Effector memory CD8-positive, alpha-beta T cell (primary cell): ENCODE data around the gene BMERB1.

Source experiments
- ATAC-seq: fragments of 150-1000 bp; cut with Tn5 transposase; replicated peaks from 2 replicates; pipeline ENCODE4 v1.10.0; 2021; ENCODE audit warnings: mild to moderate bottlenecking, moderate library complexity
- DNase-seq, 3 experiments: peaks; one replicate each; pipeline ENCODE4 v3.0.0; 2021
- H3K27ac Mint-ChIP-seq, 2 donors: one replicate each; pipeline ENCODE4 v1.8.0; 2022; ENCODE audit warnings: mild to moderate bottlenecking in 2 of 2, mixed read lengths in 2 of 2, moderate library complexity in 2 of 2
- H3K27me3 Mint-ChIP-seq, 2 donors: one replicate each; pipeline ENCODE4 v1.8.0; 2022; ENCODE audit warnings: mixed read lengths in 2 of 2
- H3K36me3 Mint-ChIP-seq: one replicate; pipeline ENCODE4 v1.8.0; 2022; ENCODE audit warnings: mild to moderate bottlenecking, moderate library complexity, mixed read lengths; ENCODE audit not compliant: insufficient read depth
- H3K4me1 Mint-ChIP-seq, 2 donors: one replicate each; pipeline ENCODE4 v1.8.0; 2022; ENCODE audit warnings: low read depth in 2 of 2, mixed read lengths in 2 of 2
- H3K4me3 Mint-ChIP-seq, 2 donors: one replicate each; pipeline ENCODE4 v1.8.0; 2022; ENCODE audit warnings: mild to moderate bottlenecking in 2 of 2, mixed read lengths in 2 of 2, moderate library complexity in 2 of 2
- H3K9me3 Mint-ChIP-seq, 2 donors: one replicate each; pipeline ENCODE4 v1.8.0; 2022; ENCODE audit warnings: mixed read lengths in 2 of 2

Gene BMERB1

DNA sequence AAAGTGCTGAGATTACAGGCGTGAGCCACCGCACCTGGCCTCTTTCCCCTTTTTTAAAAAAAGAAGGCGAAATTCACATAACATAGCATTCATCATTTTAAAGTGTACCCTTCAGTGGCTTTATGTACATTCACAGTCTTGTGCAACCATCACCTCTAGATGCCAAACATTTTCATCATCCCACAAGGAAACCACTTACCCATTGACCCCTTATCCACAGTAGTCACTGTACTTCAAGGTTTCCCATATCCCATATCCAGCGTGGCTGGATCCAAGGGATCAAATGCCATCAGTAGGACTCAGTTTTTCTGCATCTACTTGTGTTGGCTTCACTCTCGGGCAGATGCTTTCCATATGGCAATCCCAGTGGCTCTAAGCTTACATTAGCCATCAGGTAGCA is 50.3 kb downstream of the BMERB1 start:
- no peak overlapping the region for H3K27ac Mint-ChIP-seq
- no peaks in the 10 kb centered on the region for H3K9me3 Mint-ChIP-seq
- no peak for DNase-seq
- peaks cover 1 to 2% of the 10 kb centered on the region in 2 donors for H3K4me1 Mint-ChIP-seq
- peaks cover 0 to 1% of the 10 kb centered on the region in 2 donors for H3K27me3 Mint-ChIP-seq
- no peak overlapping the region for H3K4me3 Mint-ChIP-seq
- ATAC-seq, result no peak
- no peaks in the 10 kb centered on the region for H3K36me3 Mint-ChIP-seq

DNA sequence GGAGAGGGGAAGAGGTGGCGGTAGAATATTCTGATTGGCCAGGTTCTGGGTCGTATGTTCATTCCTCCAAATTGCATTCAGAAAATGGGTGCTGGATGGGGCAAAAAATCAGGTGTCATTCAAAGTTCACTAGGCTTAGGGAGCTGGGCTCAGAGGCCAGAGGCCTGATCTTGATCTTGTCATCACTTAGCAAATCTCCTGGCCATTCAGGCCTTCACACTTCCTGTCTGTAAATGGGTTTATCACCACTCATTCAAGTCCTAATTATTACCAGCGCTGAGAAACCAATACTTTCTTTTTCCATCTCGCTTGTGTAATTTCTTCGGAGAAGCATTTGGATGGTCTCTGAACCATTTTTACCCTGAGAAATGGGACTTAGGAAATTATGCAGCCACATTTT is 50.8 kb downstream of the BMERB1 start:
- no peaks in the 10 kb centered on the region for H3K36me3 Mint-ChIP-seq
- ATAC-seq (no peak), DNase-seq (no peak)
- peaks cover 1 to 3% of the 10 kb centered on the region in 2 donors for H3K4me1 Mint-ChIP-seq
- H3K27me3 Mint-ChIP-seq, result peaks cover 0 to 6% of the 10 kb centered on the region in 2 donors
- H3K9me3 Mint-ChIP-seq, result no peaks in the 10 kb centered on the region
- H3K4me3 Mint-ChIP-seq, result no peak overlapping the region
- no peak overlapping the region for H3K27ac Mint-ChIP-seq

DNA sequence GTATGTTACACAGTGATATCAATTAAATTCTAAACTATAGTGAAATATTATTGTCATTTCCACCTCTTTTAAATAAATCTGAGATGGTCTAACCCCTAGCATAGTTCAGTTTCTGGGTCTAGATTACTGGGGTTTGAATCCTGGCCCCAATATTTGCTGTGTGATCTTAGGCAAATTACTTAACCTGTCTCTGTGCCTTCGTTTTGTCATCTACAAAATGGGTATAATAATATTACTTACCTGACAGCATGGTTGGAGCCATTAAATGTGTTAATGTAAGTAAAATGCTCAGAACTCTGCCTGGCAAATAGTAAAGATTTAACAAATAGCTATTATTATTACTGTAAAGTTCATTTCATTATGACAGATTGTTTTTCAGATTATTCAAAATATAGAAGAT is 52.3 kb downstream of the BMERB1 start:
- Mint-ChIP-seq H3K4me1 (peaks cover 1 to 3% of the 10 kb centered on the region in 2 donors), H3K4me3 (no peak overlapping the region)

DNA sequence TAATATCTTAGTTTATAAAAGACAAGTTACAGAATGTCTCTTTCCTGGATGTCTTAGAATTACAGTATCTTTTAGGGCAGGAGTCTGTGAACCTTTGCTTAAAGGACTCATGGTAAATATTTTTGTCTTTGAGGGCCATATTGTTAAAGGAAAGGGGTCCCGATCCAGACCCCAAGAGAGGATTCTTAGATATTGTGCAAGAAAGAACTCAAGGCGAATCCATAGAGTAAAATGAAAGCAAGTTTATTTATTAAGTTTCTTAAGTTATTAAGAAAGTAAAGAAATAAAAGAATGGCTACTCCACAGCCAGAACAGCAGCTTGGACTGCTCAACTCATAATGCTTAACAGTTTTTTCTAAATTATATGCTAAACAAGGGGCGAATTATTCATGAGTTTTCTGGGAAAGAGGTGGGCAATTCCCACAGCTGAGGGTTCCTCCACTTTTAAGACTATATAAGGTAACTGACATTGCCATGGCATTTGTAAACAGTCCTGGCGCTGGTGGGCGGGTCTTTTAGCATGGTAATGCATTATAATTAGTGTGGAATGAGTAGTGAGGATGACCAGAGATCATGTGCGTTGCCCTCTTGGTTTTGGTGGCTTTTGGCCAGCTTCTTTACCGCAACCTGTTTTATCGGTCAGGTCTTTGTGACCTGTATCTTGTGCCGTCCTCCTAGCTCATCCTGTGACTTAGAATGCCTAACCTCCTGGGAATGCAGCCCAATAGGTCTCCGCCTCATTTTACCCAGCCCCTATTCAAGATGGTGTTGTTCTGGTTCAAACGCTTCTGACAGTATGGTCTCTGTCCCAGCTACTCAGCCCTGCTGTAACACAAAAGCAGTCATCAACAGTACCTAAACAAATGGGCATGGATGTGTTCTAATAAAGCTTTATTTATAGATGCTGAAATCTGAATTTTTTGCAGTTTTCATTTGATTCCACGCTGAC is 53.2 kb downstream of the BMERB1 start:
- H3K27me3 Mint-ChIP-seq, result peaks cover 0 to 6% of the 10 kb centered on the region in 2 donors
- H3K4me3 Mint-ChIP-seq, result no peak overlapping the region
- peaks cover 0 to 3% of the 10 kb centered on the region in 2 donors for H3K4me1 Mint-ChIP-seq
- no peak for ATAC-seq
- H3K27ac Mint-ChIP-seq, result no peak overlapping the region
- no peaks in the 10 kb centered on the region for H3K36me3 Mint-ChIP-seq
- H3K9me3 Mint-ChIP-seq, result no peaks in the 10 kb centered on the region
- DNase-seq, result no peak

More for the DNA sequence above, 52.3 kb downstream of the BMERB1 start:
- Mint-ChIP-seq H3K9me3 (no peaks in the 10 kb centered on the region), H3K27ac (no peak overlapping the region), H3K36me3 (no peaks in the 10 kb centered on the region), H3K27me3 (peaks cover 0 to 6% of the 10 kb centered on the region in 2 donors)
- ATAC-seq (no peak), DNase-seq (no peak)

DNA sequence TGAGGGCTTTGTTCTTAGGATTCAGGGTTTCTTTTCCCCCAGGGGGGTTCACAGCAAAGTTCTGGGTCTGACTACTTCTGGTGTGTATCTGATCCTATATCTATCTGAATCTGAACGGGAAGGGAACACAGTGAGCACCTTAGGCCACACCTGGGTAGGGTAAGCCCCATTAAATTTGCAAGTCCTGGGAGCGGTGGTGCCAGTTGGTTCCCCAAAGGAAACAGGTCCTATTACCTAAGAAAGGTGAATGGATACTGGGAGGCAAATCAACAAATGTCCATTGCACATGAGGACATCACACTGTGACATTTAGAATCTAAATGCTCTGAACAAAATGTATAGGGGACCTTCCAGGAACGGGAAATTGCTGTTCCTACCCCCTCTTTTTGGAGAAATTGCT is 54.6 kb downstream of the BMERB1 start:
- no peak for ATAC-seq
- no peak overlapping the region for H3K27ac Mint-ChIP-seq

DNA sequence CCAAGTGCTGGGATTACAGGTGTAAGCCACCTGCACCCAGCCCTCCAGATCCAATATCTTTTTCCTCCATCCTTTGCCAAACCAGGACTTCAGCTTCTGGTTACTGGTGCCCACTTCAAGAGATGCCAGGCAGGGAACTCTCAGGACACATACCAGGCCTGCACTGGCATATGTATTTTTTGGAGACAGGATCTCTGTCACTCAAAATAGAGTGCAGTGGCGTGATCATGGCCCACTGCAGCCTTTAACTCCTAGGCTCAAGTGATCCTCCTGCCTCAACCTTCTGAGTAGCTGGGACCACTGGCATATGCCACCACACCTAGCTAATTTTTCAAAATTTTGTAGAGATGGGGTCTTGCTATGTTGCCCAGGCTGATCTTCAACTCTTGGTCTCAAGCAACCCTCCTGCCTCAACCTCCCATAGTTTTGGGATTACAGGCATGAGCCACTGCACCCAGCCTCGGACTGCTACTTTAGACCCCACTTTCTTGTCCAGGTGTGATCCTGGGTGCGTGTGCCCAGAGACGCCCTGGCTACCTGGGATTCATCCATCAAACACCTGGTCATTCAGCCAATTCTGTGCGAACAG is 55.8 kb downstream of the BMERB1 start:
- H3K27ac Mint-ChIP-seq, result no peak overlapping the region
- H3K27me3 Mint-ChIP-seq, result peaks cover 0 to 6% of the 10 kb centered on the region in 2 donors
- ATAC-seq (no peak), DNase-seq (no peak)
- peaks cover 0 to 3% of the 10 kb centered on the region in 2 donors for H3K4me1 Mint-ChIP-seq
- no peak overlapping the region for H3K4me3 Mint-ChIP-seq
- H3K36me3 Mint-ChIP-seq, result no peaks in the 10 kb centered on the region
- H3K9me3 Mint-ChIP-seq, result no peaks in the 10 kb centered on the region

More for the DNA sequence above, 54.6 kb downstream of the BMERB1 start:
- peaks cover 0 to 3% of the 10 kb centered on the region in 2 donors for H3K4me1 Mint-ChIP-seq
- H3K9me3 Mint-ChIP-seq, result no peaks in the 10 kb centered on the region
- H3K4me3 Mint-ChIP-seq, result no peak overlapping the region
- DNase-seq, result no peak
- H3K27me3 Mint-ChIP-seq, result peaks cover 0 to 6% of the 10 kb centered on the region in 2 donors
- no peaks in the 10 kb centered on the region for H3K36me3 Mint-ChIP-seq

DNA sequence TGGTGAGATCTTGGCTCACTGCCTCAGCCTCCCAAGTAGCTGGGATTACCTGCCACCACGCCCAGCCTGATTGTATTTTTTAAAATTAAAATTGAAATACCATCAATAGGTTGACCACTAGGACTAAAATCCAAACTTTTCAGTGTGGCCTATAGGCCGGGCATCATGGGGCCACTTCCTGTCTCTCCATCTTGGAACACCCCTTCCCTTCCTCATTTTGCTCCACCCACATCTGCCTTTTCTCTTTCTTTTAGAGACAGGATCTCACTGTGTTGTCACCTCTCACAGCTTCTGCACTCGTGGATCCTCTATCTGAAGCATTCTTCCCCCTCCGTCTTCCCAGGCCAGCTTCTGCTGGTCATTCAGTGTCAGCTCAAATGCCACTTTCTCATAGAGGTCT is 57.0 kb downstream of the BMERB1 start:
- H3K27me3 Mint-ChIP-seq, result peaks cover 0 to 6% of the 10 kb centered on the region in 2 donors
- H3K4me1 Mint-ChIP-seq, result peaks cover 0 to 3% of the 10 kb centered on the region in 2 donors
- H3K4me3 Mint-ChIP-seq, result no peak overlapping the region
- no peak for ATAC-seq
- H3K27ac Mint-ChIP-seq, result no peak overlapping the region
- no peaks in the 10 kb centered on the region for H3K36me3 Mint-ChIP-seq
- no peak for DNase-seq
- H3K9me3 Mint-ChIP-seq, result no peaks in the 10 kb centered on the region

DNA sequence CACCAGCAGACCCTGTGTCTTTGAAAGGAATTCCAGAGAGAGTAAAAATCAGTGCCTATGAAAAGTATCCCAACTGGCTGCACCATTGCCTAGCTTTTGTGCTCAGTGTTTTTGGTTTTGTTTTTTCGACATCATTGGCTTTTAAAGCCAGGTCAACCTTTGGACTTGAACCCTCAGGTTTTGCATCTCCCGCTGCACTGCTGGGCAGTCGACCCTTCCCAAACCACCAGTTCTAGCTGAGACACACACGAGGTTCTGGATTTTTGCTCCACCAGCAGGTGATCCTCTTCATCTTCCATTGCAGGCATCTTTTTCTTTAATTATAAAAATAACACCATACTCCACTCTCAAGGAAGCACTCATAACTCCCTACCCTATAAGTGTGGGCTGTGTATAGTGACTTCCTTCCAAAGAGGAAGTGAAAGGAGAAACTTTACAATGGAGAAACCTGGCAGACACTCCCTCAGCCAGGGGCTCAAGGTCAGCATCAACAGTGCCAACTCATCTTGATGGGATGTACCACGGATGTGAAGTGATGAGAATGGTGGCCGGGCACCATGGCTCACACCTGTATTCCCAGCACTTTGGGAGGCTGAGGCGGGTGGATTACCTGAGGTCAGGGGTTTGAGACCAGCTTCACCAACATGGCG is 57.8 kb downstream of the BMERB1 start:
- H3K9me3 Mint-ChIP-seq, result no peaks in the 10 kb centered on the region
- no peak overlapping the region for H3K27ac Mint-ChIP-seq
- no peaks in the 10 kb centered on the region for H3K36me3 Mint-ChIP-seq
- ATAC-seq (no peak), DNase-seq (no peak)
- peaks cover 0 to 3% of the 10 kb centered on the region in 2 donors for H3K4me1 Mint-ChIP-seq
- H3K4me3 Mint-ChIP-seq, result no peak overlapping the region
- peaks cover 0 to 6% of the 10 kb centered on the region in 2 donors for H3K27me3 Mint-ChIP-seq

DNA sequence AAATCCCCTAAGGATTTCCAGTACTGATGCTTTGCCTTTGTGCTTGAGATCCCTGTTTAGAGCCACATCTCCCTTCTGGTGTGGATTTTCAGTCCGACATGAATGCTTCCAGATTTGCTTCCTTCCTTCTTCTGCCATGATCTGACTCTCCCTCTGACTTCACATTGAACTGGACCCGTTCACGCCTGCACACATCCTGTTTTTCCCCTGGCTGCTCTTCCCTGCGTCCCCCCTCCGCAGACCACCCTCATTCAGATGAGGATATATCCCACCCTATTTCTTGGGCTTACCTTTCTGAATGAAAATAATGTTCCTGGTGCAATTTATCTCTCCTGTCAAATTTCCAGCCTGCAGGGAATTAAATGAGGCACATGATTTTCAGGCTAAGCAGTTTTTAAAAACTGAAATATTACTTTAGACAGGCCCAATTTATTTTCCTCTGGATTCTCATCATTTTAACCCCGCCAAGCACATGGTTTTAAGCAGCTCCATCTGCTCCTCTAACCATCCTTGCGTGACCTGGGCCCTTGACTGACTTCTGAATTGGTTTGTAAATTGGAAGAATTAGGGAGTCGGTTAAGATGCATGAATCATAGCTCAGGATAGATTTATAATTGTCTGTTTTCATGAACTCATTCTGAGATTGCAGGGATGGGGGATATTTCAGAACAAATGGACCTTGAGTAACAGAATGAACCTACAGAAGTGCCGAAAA is 59.2 kb downstream of the BMERB1 start:
- no peak for ATAC-seq
- Mint-ChIP-seq H3K36me3 (no peaks in the 10 kb centered on the region), H3K4me1 (peaks cover 0 to 3% of the 10 kb centered on the region in 2 donors), H3K27ac (no peak overlapping the region), H3K9me3 (no peaks in the 10 kb centered on the region), H3K27me3 (peaks cover 0 to 6% of the 10 kb centered on the region in 2 donors), H3K4me3 (no peak overlapping the region)
- no peak for DNase-seq

DNA sequence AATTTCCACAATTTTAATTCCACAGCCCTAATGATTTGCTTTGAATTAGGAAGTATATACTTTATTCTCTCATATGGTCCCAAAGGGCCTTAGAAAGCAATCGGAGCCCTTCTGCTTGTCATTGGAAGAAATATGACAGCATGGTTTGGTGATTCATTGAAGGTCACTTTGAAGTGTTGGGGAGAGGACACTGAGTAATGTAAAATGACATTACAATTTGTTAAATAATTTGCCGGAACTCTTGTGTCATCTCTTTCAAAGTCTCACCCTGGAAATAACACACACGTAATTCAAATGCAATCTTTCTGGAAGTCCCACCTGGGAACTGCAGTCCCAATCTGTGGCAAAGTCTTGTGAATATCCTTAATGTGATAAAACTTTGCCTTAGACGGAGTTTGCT is 59.8 kb downstream of the BMERB1 start:
- Mint-ChIP-seq H3K4me1 (peaks cover 0 to 3% of the 10 kb centered on the region in 2 donors), H3K27me3 (peaks cover 0 to 6% of the 10 kb centered on the region in 2 donors), H3K36me3 (no peaks in the 10 kb centered on the region), H3K27ac (no peak overlapping the region), H3K9me3 (no peaks in the 10 kb centered on the region), H3K4me3 (no peak overlapping the region)
- ATAC-seq (no peak), DNase-seq (no peak)

DNA sequence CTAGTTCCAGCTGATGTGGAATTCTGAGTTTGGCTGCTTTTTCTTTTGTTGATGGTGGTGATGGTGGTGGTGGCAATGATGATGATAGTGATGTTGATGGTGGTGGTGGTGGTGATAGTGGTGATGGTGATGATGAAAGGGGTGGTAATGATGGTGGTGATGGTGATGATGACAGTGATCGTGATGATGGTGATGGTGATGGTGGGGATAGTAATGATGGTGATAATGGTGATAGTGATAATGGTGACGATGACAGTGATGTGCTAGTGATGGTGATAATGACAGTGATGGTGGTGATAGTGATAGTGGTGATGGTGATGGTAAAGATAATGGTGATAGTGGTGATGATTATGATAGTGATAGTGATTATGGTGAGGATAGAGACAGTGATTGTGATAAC is 61.5 kb downstream of the BMERB1 start:
- Mint-ChIP-seq H3K4me3 (no peak overlapping the region), H3K4me1 (no peaks in the 10 kb centered on the region), H3K9me3 (no peaks in the 10 kb centered on the region), H3K36me3 (no peaks in the 10 kb centered on the region), H3K27ac (no peak overlapping the region), H3K27me3 (no peaks in the 10 kb centered on the region)
- ATAC-seq, result no peak
- DNase-seq, result no peak

DNA sequence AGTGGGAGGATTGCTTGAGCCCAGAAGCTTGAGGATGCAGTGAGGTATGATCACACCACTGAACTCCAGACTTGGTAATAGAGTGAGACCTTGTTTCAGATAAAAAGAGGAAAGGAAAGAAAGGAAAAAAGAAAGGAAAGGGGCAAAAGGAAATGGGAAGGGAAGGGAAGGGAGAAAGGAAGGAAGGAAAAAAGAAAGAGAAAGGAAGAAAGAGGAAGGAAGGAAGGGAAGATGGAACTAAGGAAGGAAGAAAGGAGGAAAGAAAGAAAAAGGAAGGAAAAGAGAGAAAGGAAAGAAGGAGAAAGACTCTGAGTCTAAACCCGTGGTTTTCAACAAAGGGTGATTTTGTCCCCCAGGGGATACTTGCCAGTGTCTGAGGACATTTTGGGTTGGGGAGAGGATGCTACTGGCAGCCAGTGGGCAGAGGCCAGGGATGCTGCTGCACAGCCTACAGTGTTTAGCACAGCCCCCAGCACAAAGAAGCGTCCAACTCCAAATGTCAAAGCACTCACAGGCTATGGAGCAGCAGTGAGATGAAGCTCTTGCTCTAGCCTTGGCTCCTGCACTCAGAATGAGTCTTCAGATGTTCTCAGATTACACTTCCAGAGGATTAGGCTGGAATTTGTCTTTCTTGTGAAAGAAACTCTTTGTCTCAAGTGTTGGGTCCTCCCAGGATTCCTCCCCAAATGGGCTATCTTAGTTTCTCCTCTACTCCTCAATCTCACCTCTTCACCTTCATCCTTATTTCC is 64.2 kb downstream of the BMERB1 start:
- Mint-ChIP-seq H3K27me3 (no peaks in the 10 kb centered on the region), H3K4me3 (no peak overlapping the region), H3K4me1 (no peaks in the 10 kb centered on the region), H3K27ac (peak overlapping the region in 1 of 2 donors; percentile 22), H3K9me3 (no peaks in the 10 kb centered on the region), H3K36me3 (no peaks in the 10 kb centered on the region)
- DNase-seq, result no peak
- no peak for ATAC-seq
